Measurements from ENCODE around the gene BMAL2.

BMAL2 gene

DNA sequence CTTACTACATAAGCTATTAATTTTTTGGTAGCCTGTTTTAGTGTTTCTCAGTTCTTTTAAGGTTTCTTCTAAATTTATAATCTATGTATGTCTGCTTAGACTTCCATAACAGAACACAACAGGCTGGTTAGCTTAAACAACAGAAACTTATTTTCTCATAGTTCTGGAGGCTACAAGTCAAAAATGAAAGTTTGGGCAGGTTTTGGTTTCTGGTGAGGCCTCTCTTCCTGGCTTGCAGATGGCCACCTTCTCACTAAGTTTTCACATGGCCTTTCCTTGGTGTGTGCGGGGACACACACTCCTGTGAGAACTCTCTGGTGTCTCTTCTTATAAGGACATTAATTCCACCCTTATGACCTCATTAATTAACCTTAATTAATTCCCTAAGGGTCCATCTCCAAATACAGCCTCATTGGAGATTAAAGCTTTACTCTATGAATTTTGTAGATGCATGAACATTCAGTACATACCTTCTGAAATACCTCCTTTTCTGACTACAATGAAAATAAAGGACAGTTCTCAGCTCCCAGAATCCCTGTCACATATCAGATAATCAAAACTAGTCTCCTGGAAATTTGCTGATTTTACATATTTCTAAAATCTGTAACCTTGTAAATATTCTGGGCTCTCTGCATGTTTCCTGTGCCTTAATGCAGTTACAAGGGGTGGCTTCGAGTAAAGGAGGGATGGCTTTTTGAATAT lies 23.2 kb upstream of the BMAL2 start:
- Histone ChIP-seq H3K27me3 (ENCODE audit: insufficient read depth, low read depth, severe bottlenecking) (no peaks in the 10 kb centered on the region), H3K9me3 (ENCODE audit: severe bottlenecking) (no peaks in the 10 kb centered on the region), H3K4me3 (ENCODE audit: low read depth, low read length) (no peak overlapping the region), H3K27ac (no peak overlapping the region), H3K36me3 (peaks cover 5% of the 10 kb centered on the region; the same call in 1 of the 2 replicates)
- no peak for DNase-seq
- TF ChIP-seq, protein P1, sequence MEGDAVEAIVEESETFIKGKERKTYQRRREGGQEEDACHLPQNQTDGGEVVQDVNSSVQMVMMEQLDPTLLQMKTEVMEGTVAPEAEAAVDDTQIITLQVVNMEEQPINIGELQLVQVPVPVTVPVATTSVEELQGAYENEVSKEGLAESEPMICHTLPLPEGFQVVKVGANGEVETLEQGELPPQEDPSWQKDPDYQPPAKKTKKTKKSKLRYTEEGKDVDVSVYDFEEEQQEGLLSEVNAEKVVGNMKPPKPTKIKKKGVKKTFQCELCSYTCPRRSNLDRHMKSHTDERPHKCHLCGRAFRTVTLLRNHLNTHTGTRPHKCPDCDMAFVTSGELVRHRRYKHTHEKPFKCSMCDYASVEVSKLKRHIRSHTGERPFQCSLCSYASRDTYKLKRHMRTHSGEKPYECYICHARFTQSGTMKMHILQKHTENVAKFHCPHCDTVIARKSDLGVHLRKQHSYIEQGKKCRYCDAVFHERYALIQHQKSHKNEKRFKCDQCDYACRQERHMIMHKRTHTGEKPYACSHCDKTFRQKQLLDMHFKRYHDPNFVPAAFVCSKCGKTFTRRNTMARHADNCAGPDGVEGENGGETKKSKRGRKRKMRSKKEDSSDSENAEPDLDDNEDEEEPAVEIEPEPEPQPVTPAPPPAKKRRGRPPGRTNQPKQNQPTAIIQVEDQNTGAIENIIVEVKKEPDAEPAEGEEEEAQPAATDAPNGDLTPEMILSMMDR (IDR thresholded peaks at IDR 0.05; ENCODE audit: low read depth, low read length) = no peak

DNA sequence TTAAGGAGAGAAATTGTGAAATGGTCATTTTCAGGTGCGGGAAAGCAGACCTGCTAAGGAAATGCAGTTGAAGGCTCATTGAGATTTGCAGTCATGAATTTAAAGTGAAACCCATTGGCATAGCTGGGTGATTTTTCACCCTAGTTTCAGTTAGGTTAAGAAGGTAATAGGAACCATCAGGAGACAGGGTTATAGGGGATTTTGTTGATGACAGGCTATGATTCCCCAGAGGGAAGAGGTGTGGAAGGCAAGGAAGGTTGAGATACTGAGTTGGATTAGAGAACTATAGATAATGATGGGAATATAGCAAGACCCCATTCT lies 22.7 kb upstream of the BMAL2 start:
- Histone ChIP-seq H3K27me3 (ENCODE audit: insufficient read depth, low read depth, severe bottlenecking) (no peaks in the 10 kb centered on the region), H3K36me3 (peaks cover 5% of the 10 kb centered on the region; the same call in 1 of the 2 replicates), H3K4me3 (ENCODE audit: low read depth, low read length) (no peak overlapping the region), H3K9me3 (ENCODE audit: severe bottlenecking) (no peaks in the 10 kb centered on the region), H3K27ac (no peak overlapping the region)
- DNase-seq = no peak
- TF ChIP-seq, protein P1 (IDR thresholded peaks at IDR 0.05; ENCODE audit: low read depth, low read length) = no peak

DNA sequence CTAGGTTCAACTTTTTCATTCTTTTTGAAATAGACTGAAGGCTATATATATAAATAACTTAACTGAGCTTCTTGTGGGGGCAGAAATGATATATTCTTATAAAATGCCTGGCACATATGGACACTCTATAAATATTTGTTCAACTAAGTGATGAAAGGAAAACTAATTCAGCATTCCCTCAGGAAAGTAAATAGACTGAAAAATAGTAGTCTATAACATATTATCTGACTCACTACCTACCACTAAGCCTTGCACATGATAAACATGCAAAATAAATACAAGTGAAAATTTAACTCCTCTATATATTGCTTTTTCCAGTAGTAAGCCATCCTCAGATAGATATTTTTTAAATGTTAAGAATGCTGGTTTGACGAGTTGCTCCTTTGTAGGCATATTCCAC lies 15.7 kb upstream of the BMAL2 start:
- Histone ChIP-seq H3K27me3 (ENCODE audit: insufficient read depth, low read depth, severe bottlenecking) (no peaks in the 10 kb centered on the region), H3K36me3 (peaks cover 3% of the 10 kb centered on the region; the same call in 1 of the 2 replicates), H3K27ac (no peak overlapping the region), H3K4me3 (ENCODE audit: low read depth, low read length) (no peak overlapping the region), H3K9me3 (ENCODE audit: severe bottlenecking) (no peaks in the 10 kb centered on the region)
- DNase-seq = no peak
- TF ChIP-seq, protein P1 (IDR thresholded peaks at IDR 0.05; ENCODE audit: low read depth, low read length) = no peak

DNA sequence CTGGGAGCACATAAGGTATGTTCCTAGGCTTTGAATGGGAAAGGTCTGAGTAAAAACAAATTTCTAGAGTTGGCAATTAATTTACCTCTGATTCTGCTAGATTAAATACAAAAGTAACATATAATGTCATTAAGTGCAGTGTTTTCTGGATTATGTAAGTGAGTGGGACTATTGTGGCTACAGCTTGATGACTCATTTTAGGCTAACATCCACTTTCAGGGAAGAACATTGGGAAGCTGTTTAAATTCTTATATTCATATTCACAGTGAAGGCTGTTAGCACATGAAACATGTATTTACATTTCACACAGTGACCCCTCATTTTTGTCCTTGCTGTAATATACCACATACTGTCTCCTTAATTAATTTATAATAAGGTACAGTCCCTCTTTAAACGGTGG lies 13.2 kb upstream of the BMAL2 start:
- Histone ChIP-seq H3K9me3 (ENCODE audit: severe bottlenecking) (no peaks in the 10 kb centered on the region), H3K27me3 (ENCODE audit: insufficient read depth, low read depth, severe bottlenecking) (no peaks in the 10 kb centered on the region), H3K4me3 (ENCODE audit: low read depth, low read length) (no peak overlapping the region), H3K27ac (no peak overlapping the region), H3K36me3 (peaks cover 3% of the 10 kb centered on the region)
- TF ChIP-seq, protein P1 (IDR thresholded peaks at IDR 0.05; ENCODE audit: low read depth, low read length) = no peak
- DNase-seq = no peak

DNA sequence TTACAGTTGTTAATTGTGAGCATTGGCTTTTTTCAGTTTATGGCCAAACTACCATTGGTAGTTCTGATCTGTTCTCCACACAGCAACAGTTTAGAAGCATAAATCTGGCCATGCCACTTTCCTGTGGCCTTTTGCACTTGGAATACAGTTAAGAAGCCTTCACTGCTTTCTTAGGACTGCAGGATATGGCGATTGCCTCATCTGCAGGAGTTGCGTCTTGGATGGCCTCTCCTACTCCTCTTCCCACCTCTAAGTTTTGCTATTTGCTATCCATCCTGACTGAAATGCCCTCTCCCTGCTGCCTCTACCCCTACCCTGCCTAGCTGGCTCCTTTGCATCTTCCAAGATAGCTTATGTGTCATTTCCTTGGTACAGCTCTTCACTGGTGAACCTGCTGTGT lies 12.8 kb upstream of the BMAL2 start:
- Histone ChIP-seq H3K27ac (no peak overlapping the region), H3K4me3 (ENCODE audit: low read depth, low read length) (no peak overlapping the region), H3K36me3 (peaks cover 3% of the 10 kb centered on the region), H3K9me3 (ENCODE audit: severe bottlenecking) (no peaks in the 10 kb centered on the region), H3K27me3 (ENCODE audit: insufficient read depth, low read depth, severe bottlenecking) (no peaks in the 10 kb centered on the region)
- TF ChIP-seq, protein P1 (IDR thresholded peaks at IDR 0.05; ENCODE audit: low read depth, low read length) = no peak
- no peak for DNase-seq

DNA sequence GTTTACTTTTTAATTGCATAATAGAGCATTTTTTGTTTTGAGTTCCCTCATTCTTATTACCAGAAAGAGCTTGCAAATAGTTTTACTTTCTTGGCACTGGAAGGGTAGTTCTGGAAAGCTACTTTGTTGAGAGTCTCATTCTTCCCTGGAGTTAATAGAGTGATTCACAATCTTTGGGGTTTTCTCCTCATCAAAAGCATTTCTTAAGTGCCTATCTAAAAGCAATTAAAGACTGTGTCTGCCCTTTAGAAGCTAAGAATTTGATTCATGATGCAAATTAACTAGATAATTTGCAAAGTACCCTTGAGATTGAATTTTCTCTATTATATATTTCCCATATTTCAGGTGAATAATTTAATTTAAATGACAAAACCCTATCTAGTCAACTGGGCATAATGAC lies 8.1 kb upstream of the BMAL2 start:
- no peak for DNase-seq
- TF ChIP-seq, protein P1 (IDR thresholded peaks at IDR 0.05; ENCODE audit: low read depth, low read length) = no peak
- H3K36me3 ChIP-seq = no peaks in the 10 kb centered on the region; the same call in none of the 2 replicates
- no peak overlapping the region for H3K27ac ChIP-seq
- H3K27me3 ChIP-seq (ENCODE audit: insufficient read depth, low read depth, severe bottlenecking) = no peaks in the 10 kb centered on the region
- H3K9me3 ChIP-seq (ENCODE audit: severe bottlenecking) = no peaks in the 10 kb centered on the region
- no peak overlapping the region for H3K4me3 ChIP-seq (ENCODE audit: low read depth, low read length)
